Liver (tissue), 3 donors: ENCODE results near the gene TXNDC11.

Experiments
- GABPA ChIP-seq, 2 donors: IDR thresholded peaks in 1 of 2; conservative IDR thresholded peaks in 1 of 2; 2 replicates each; pipeline ENCODE4 v1.6.1; 2016; ENCODE audit warnings: antibody characterized with exemption in 2 of 2, mild to moderate bottlenecking in 1 of 2, moderate library complexity in 1 of 2
- TF ChIP-seq, protein P1 (sequence below): fragments of 150-350 bp; IDR thresholded peaks from 2 replicates; pipeline ENCODE4 v1.5.1; 2017; ENCODE audit warnings: improper control_type of control experiment, low read depth, low read length; ENCODE audit not compliant: missing input control
- donor health status: healthy.
- donor health status: healthy.

DNA sequence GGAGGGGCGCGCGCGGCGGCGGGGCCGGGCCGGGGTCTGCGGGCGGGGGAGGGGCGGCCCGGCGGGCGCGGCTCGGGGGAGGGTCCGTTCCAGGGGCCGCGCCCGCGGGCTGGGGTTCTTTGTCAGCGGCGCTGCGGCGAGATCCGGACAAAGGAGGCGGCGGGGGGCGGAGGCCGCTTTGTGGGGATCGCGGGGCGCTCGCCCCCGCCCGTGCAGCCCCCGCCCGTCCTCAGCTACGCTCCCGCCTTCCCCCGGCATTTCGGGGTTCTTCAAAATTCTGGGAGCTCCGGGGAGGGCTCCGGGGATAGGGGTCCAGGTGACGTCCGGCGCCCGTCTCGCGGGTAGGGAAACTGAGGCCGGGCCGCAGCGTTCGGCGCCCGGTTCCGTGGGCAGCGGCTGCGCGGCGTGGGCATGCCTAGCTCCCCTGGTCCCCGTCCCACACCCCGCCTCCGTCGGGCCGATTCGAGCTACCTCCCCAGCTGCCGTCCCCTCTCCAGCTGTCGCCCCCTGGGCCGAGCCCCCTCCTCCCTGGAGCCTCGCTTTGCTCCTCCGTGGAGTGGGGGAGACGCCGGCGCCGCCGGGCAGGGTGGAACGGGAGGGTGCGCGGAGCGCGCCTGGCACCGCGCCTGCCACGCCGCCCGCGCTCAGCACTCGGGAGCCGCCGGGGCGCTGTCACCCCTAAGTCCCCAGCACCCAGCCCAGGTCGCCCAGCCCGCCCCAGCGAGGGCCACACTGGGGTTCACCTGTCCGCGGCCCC, 73.9 kb downstream of the TXNDC11 start:
- no peak for TF ChIP-seq GABPA (IDR thresholded peaks at IDR 0.05 in 1 of 2, conservative IDR thresholded peaks at IDR 0.05 in 1 of 2)
- TF ChIP-seq, protein P1, sequence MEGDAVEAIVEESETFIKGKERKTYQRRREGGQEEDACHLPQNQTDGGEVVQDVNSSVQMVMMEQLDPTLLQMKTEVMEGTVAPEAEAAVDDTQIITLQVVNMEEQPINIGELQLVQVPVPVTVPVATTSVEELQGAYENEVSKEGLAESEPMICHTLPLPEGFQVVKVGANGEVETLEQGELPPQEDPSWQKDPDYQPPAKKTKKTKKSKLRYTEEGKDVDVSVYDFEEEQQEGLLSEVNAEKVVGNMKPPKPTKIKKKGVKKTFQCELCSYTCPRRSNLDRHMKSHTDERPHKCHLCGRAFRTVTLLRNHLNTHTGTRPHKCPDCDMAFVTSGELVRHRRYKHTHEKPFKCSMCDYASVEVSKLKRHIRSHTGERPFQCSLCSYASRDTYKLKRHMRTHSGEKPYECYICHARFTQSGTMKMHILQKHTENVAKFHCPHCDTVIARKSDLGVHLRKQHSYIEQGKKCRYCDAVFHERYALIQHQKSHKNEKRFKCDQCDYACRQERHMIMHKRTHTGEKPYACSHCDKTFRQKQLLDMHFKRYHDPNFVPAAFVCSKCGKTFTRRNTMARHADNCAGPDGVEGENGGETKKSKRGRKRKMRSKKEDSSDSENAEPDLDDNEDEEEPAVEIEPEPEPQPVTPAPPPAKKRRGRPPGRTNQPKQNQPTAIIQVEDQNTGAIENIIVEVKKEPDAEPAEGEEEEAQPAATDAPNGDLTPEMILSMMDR: no peak
